HEK293T (cell line): ENCODE data around the gene CD300LF.

Experiments
- BHLHE40 ChIP-seq: fragments of 450-650 bp; IDR thresholded peaks from 2 replicates; pipeline ENCODE4 v1.6.1; 2016; ENCODE audit warnings: mild to moderate bottlenecking, moderate library complexity, borderline replicate concordance
- ELF4 ChIP-seq: fragments of 450-650 bp; IDR thresholded peaks from 2 replicates; pipeline ENCODE4 v1.6.1; 2017; ENCODE audit warnings: antibody characterized with exemption
- FOXK2 ChIP-seq: fragments of 450-650 bp; IDR thresholded peaks from 2 replicates; pipeline ENCODE4 v1.6.1; 2016; ENCODE audit warnings: mild to moderate bottlenecking
- FOXM1 ChIP-seq: fragments of 450-650 bp; IDR thresholded peaks from 2 replicates; pipeline ENCODE4 v1.6.1; 2017; ENCODE audit warnings: mild to moderate bottlenecking, borderline replicate concordance
- L3MBTL2 ChIP-seq: fragments of 450-650 bp; conservative IDR thresholded peaks from 2 replicates; pipeline ENCODE4 v1.6.1; 2016; ENCODE audit warnings: mild to moderate bottlenecking
- LEF1 ChIP-seq: fragments of 450-650 bp; IDR thresholded peaks from 2 replicates; pipeline ENCODE4 v1.6.1; 2017; ENCODE audit warnings: mild to moderate bottlenecking, borderline replicate concordance
- NFRKB ChIP-seq: fragments of 450-650 bp; IDR thresholded peaks from 2 replicates; pipeline ENCODE4 v1.6.1; 2016; ENCODE audit warnings: mild to moderate bottlenecking, moderate library complexity
- SP1 ChIP-seq: fragments of 450-650 bp; IDR thresholded peaks from 2 replicates; pipeline ENCODE4 v1.6.1; 2017
- SUZ12 ChIP-seq: fragments of 450-650 bp; IDR thresholded peaks from 2 replicates; pipeline ENCODE4 v1.6.1; 2016; ENCODE audit warnings: mild to moderate bottlenecking
- TARDBP ChIP-seq: fragments of 450-650 bp; IDR thresholded peaks from 2 replicates; pipeline ENCODE4 v1.6.1; 2016
- TF ChIP-seq, protein P1 (sequence below): fragments of 450-650 bp; IDR thresholded peaks from 2 replicates; pipeline ENCODE4 v1.6.1; 2016

DNA sequence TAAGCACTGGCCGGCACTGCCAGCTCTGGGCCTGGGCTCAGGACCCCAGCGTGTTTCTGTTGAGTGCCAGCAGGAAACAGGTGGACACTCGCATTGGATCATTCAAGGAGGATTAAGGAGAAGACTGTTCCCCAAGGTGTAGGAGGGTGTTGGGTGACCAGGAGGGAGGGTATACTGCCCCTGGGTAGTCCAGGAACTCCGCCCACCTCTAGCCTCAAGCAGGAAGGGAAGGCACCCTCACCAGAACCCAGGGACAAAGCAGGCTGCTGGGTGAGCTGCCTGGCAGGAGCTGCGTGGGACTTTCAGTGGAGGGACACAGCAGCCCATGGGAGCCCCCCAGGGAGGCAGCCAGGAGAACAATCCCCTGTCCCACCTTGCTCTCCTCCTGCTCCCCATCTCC is 16.6 kb upstream of the CD300LF start:
- TF ChIP-seq SUZ12 (no peak), L3MBTL2 (no peak), BHLHE40 (no peak), FOXM1 (no peak), NFRKB (no peak), ELF4 (no peak), SP1 (no peak), TARDBP (no peak), LEF1 (no peak), FOXK2 (no peak)
- TF ChIP-seq, protein P1, sequence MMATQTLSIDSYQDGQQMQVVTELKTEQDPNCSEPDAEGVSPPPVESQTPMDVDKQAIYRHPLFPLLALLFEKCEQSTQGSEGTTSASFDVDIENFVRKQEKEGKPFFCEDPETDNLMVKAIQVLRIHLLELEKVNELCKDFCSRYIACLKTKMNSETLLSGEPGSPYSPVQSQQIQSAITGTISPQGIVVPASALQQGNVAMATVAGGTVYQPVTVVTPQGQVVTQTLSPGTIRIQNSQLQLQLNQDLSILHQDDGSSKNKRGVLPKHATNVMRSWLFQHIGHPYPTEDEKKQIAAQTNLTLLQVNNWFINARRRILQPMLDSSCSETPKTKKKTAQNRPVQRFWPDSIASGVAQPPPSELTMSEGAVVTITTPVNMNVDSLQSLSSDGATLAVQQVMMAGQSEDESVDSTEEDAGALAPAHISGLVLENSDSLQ: no peak
